Measurements from ENCODE around the gene GSTT4. TPM values are rescaled to one million over a fixed set of nuclear protein-coding genes. Genes with fewer than 3 reads are reported as not detected.

The GSTT4 gene
- total RNA-seq, 4 donors from 2014 or later = not detected

GRCh38 chr22:24016156-24016555 is 10.9 kb upstream of the GSTT4 start:
- no peak overlapping the region for H3K27ac ChIP-seq
- no peak overlapping the region for H3K4me3 ChIP-seq
- TF ChIP-seq POLR2A (IDR thresholded peaks at IDR 0.05) = no peak
- no peak for TF ChIP-seq CTCF (IDR thresholded peaks at IDR 0.05)
- H3K36me3 ChIP-seq = peaks cover 0 to 14% (median 0%) of the 10 kb centered on the region in 3 donors
- no peaks in the 10 kb centered on the region for H3K27me3 ChIP-seq
- DNase-seq = no peak
- intact Hi-C loops (cut with DNase I) = no loop called here
- WGBS, 2 donors = 96 to 100% methylated on average over 1 of the region's 1 CpG
- peaks cover 3 to 26% (median 14%) of the 10 kb centered on the region in 3 donors for H3K4me1 ChIP-seq
- no peaks in the 10 kb centered on the region for H3K9me3 ChIP-seq

DNA sequence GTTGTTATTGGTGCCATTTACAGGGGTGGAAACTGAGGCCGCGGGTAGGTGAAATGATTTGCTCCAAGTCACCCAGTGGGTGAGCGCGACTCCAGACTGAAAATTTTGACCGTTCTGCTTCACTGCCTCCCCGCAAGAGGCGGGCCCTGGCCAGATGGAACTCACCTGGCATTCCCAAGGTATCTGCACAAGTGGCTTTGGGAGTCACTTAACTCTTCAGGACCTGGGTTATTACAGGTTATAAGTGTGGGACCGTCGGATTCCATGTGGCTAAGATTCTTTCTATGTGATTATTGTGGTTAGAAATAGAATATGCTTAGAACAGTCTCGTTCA is 6.4 kb upstream of the GSTT4 start:
- Histone ChIP-seq H3K36me3 (no peaks in the 10 kb centered on the region), H3K27me3 (no peaks in the 10 kb centered on the region), H3K9me3 (no peaks in the 10 kb centered on the region), H3K4me1 (peaks cover 3 to 31% (median 14%) of the 10 kb centered on the region in 3 donors), H3K4me3 (peak overlapping the region; percentile 88 to 96 (median 92)), H3K27ac (peak overlapping the region; percentile 82 to 90 (median 87))
- no peak for DNase-seq
- WGBS, 2 donors = 1 to 2% methylated on average over 6 to 10 of the region's 10 CpGs
- intact Hi-C loops (cut with DNase I) = no loop called here
- TF ChIP-seq POLR2A (IDR thresholded peaks at IDR 0.05) (no peak), CTCF (IDR thresholded peaks at IDR 0.05) (no peak)

DNA sequence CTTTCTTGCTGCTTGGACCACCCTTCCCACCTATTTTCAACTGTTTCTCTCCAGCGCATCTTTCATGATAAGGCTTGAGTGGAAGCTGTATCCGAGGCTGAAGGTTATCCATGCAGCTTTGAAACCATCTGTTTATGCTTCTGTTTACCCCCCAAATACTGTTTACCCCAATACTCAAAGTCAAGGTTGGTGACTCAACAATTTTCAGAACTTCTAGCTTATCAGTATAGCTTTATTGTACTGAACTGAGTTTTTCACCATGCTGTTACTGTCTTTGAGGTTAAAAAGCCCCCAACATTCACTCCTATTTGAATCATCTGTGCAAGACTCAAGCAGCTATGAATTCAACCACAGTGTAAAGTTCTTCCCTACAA is 4.8 kb upstream of the GSTT4 start:
- H3K27me3 ChIP-seq = no peaks in the 10 kb centered on the region
- no peak overlapping the region for H3K4me3 ChIP-seq
- peaks cover 3 to 31% (median 14%) of the 10 kb centered on the region in 3 donors for H3K4me1 ChIP-seq
- H3K27ac ChIP-seq = no peak overlapping the region
- TF ChIP-seq POLR2A (IDR thresholded peaks at IDR 0.05) (no peak), CTCF (IDR thresholded peaks at IDR 0.05) (no peak)
- no peak for DNase-seq
- no peaks in the 10 kb centered on the region for H3K9me3 ChIP-seq
- no peaks in the 10 kb centered on the region for H3K36me3 ChIP-seq
- intact Hi-C loops (cut with DNase I) = no loop called here
- WGBS, 2 donors = 91 to 100% methylated on average over 2 of the region's 2 CpGs

DNA sequence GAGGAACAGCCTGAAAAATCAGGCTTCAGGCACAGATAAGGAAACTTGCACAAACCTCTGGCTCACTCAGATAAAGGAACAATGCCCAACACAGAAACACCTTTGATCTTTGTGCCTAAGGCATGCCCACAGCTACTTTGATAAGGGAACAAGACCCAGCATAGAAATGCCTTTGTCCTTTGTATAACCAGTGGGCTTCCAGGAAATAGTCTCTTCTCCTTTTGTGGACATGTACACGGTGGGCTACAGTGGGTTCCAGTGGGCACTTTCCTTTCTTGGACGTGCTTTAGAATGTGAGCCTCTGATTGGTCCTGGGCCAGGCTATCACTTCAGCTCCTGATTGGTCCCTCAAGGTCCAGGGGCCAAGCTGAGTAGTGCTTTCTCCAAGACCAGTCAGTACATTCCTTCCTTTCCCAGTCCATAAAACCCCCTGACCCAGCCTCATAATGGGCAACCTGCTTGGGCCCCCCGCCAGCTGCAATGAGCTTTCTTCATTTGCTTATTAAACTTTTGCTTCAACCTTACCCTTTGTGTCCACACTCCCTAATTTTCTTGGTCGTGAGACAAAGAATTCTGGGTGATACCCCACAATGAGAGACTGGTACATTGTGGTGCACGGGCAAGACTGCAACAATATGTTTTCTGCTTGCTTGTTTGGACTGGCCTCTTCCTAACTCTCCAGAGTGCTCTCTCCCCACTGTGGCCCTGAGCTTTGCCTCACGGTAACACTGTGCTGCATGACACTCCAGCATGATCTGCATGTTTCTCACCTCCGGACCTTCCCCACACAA is 4.2 kb upstream of the GSTT4 start:
- no peak overlapping the region for H3K27ac ChIP-seq
- no peaks in the 10 kb centered on the region for H3K36me3 ChIP-seq
- WGBS, 2 donors = 68 to 76% methylated on average over 7 of the region's 7 CpGs
- no peaks in the 10 kb centered on the region for H3K27me3 ChIP-seq
- H3K4me1 ChIP-seq = peaks cover 3 to 31% (median 14%) of the 10 kb centered on the region in 3 donors
- DNase-seq = no peak
- H3K9me3 ChIP-seq = no peaks in the 10 kb centered on the region
- TF ChIP-seq POLR2A (IDR thresholded peaks at IDR 0.05) = no peak
- no peak overlapping the region for H3K4me3 ChIP-seq
- intact Hi-C loops (cut with DNase I) = loop anchor here (5.0 kb wide), 1 partner anchor 72 kb away; no protein-coding TSS in a partner anchor

GRCh38 chr22:24008381-24009226 is 3.4 kb upstream of the GSTT4 start:
- no peak overlapping the region for H3K4me3 ChIP-seq
- H3K27me3 ChIP-seq = no peaks in the 10 kb centered on the region
- no peak overlapping the region for H3K27ac ChIP-seq
- no peak for TF ChIP-seq POLR2A (IDR thresholded peaks at IDR 0.05)
- TF ChIP-seq CTCF (IDR thresholded peaks at IDR 0.05) = no peak
- DNase-seq = no peak
- 84 to 90% methylated on average over 6 of the region's 6 CpGs for WGBS, 2 donors
- peaks cover 3 to 31% (median 14%) of the 10 kb centered on the region in 3 donors for H3K4me1 ChIP-seq
- no peaks in the 10 kb centered on the region for H3K36me3 ChIP-seq
- intact Hi-C loops (cut with DNase I) = loop anchor here (5.0 kb wide), 1 partner anchor 71 kb away; no protein-coding TSS in a partner anchor
- no peaks in the 10 kb centered on the region for H3K9me3 ChIP-seq
